ENCODE data around the gene RASGRF1.

Gene RASGRF1

GRCh38 chr15:79065706-79066376 lies 24.7 kb downstream of the RASGRF1 start:
- DNase-seq, result no peak

GRCh38 chr15:79065361-79065705 lies 25.2 kb downstream of the RASGRF1 start:
- DNase-seq, result no peak

- DNase-seq, result no peak
Measured at GRCh38 chr15:79064496-79064895, 26.1 kb downstream of the RASGRF1 start.

GRCh38 chr15:79060175-79060574 lies 30.4 kb downstream of the RASGRF1 start:
- no peak for DNase-seq

GRCh38 chr15:79059081-79059572 lies 31.5 kb downstream of the RASGRF1 start:
- DNase-seq, result no peak

- no peak for DNase-seq
Measured at GRCh38 chr15:79058260-79058850, 32.2 kb downstream of the RASGRF1 start.

GRCh38 chr15:79057050-79057449 lies 33.5 kb downstream of the RASGRF1 start:
- no peak for DNase-seq

- no peak for DNase-seq
Measured at GRCh38 chr15:79054350-79054749, 36.2 kb downstream of the RASGRF1 start.

GRCh38 chr15:79053894-79054293 lies 36.7 kb downstream of the RASGRF1 start:
- DNase-seq, result no peak

GRCh38 chr15:79051941-79052731 lies 38.4 kb downstream of the RASGRF1 start:
- DNase-seq, result no peak

- no peak for DNase-seq
Measured at GRCh38 chr15:79051029-79051428, 39.6 kb downstream of the RASGRF1 start.

GRCh38 chr15:79050341-79050740 lies 40.2 kb downstream of the RASGRF1 start:
- DNase-seq, result no peak

- DNase-seq, result no peak
Measured at GRCh38 chr15:79049416-79049815, 41.2 kb downstream of the RASGRF1 start.

- DNase-seq, result no peak
Measured at GRCh38 chr15:79047676-79048439, 42.7 kb downstream of the RASGRF1 start.

- DNase-seq, result no peak
Measured at GRCh38 chr15:79046691-79047404, 43.7 kb downstream of the RASGRF1 start.

GRCh38 chr15:79045041-79045440 lies 45.5 kb downstream of the RASGRF1 start:
- no peak for DNase-seq

- DNase-seq, result no peak
Measured at GRCh38 chr15:79042213-79042928, 48.2 kb downstream of the RASGRF1 start.

GRCh38 chr15:79041601-79042168 lies 48.9 kb downstream of the RASGRF1 start:
- DNase-seq, result no peak

- DNase-seq, result no peak
Measured at GRCh38 chr15:79037848-79038247, 52.7 kb downstream of the RASGRF1 start.

- no peak for DNase-seq
Measured at GRCh38 chr15:79036323-79036722, 54.3 kb downstream of the RASGRF1 start.

GRCh38 chr15:79035814-79036213 lies 54.8 kb downstream of the RASGRF1 start:
- no peak for DNase-seq

Data from GF-D8 (cell line).